ENCODE measurements around the gene C2CD3.

The C2CD3 gene

GRCh38 chr11:74007691-74008372, 163.0 kb downstream of the C2CD3 start:
- POLR2A ChIA-PET (ENCODE audit: low non-redundant PET): no interaction called here
- CTCF ChIA-PET: interaction anchor here (0.5 to 0.6 kb wide), 2 partner anchors 9 to 29 kb away, joined by 3 to 6 read pairs; no protein-coding TSS in a partner anchor
- no peak overlapping the region for H3K27ac ChIP-seq
- DNase-seq (ENCODE audit: low spot score): no peak
- no peak for TF ChIP-seq CTCF (conservative IDR thresholded peaks at IDR 0.05; ENCODE audit: low read depth)

- H3K27ac ChIP-seq: no peak overlapping the region
- CTCF ChIA-PET: interaction anchor here (0.5 to 0.6 kb wide), 2 partner anchors 8 to 28 kb away, joined by 3 to 6 read pairs; no protein-coding TSS in a partner anchor
- POLR2A ChIA-PET (ENCODE audit: low non-redundant PET): no interaction called here
- TF ChIP-seq CTCF (conservative IDR thresholded peaks at IDR 0.05; ENCODE audit: low read depth): no peak
- no peak for DNase-seq (ENCODE audit: low spot score)
Observed at GRCh38 chr11:74006743-74007304, 164.0 kb downstream of the C2CD3 start.

GRCh38 chr11:74005721-74006517, 164.9 kb downstream of the C2CD3 start:
- ChIA-PET CTCF (no interaction called here), POLR2A (ENCODE audit: low non-redundant PET) (no interaction called here)
- no peak overlapping the region for H3K27ac ChIP-seq
- no peak for DNase-seq (ENCODE audit: low spot score)
- TF ChIP-seq CTCF (conservative IDR thresholded peaks at IDR 0.05; ENCODE audit: low read depth): no peak

GRCh38 chr11:74004759-74005615, 165.8 kb downstream of the C2CD3 start:
- no peak for DNase-seq (ENCODE audit: low spot score)

GRCh38 chr11:74004046-74004695, 166.6 kb downstream of the C2CD3 start:
- no peak overlapping the region for H3K27ac ChIP-seq
- TF ChIP-seq CTCF (conservative IDR thresholded peaks at IDR 0.05; ENCODE audit: low read depth): no peak
- ChIA-PET POLR2A (ENCODE audit: low non-redundant PET) (no interaction called here), CTCF (no interaction called here)
- DNase-seq (ENCODE audit: low spot score): no peak

More at GRCh38 chr11:74004759-74005615, 165.8 kb downstream of the C2CD3 start:
- ChIA-PET POLR2A (ENCODE audit: low non-redundant PET) (no interaction called here), CTCF (interaction anchor here (0.5 to 0.6 kb wide), 2 partner anchors 19 to 45 kb away, joined by 3 to 4 read pairs; no protein-coding TSS in a partner anchor)
- no peak overlapping the region for H3K27ac ChIP-seq
- TF ChIP-seq CTCF (conservative IDR thresholded peaks at IDR 0.05; ENCODE audit: low read depth): no peak
